HepG2 (cell line): ENCODE measurements around the gene LRP10. TPM values are rescaled to one million over a fixed set of nuclear protein-coding genes. Genes with fewer than 3 reads are reported as not detected.

Source experiments
- AHR ChIP-seq: IDR thresholded peaks from 2 replicates; pipeline ENCODE4 v1.6.1; 2018; ENCODE audit warnings: missing genetic modification reagents, missing compliant biosample characterization
- CENPX ChIP-seq: sonication (generic); formaldehyde crosslinking; IDR thresholded peaks from 2 replicates; pipeline ENCODE4 v1.9.0; 2021; ENCODE audit warnings: mild to moderate bottlenecking, missing genetic modification reagents, moderate library complexity
- EEA1 ChIP-seq: sonication (generic); formaldehyde crosslinking; IDR thresholded peaks from 2 replicates; pipeline ENCODE4 v1.5.1; 2020; ENCODE audit warnings: mild to moderate bottlenecking, missing genetic modification reagents, borderline replicate concordance
- HNRNPLL ChIP-seq: fragments of 200-400 bp; formaldehyde crosslinking; IDR thresholded peaks from 2 replicates; pipeline ENCODE4 v1.6.1; 2017; ENCODE audit warnings: mild to moderate bottlenecking, low read depth, low read length; ENCODE audit not compliant: poor library complexity, severe bottlenecking
- HOXD1 ChIP-seq: sonication (generic); formaldehyde crosslinking; IDR thresholded peaks from 2 replicates; pipeline ENCODE4 v1.5.0; 2020; ENCODE audit warnings: missing genetic modification reagents
- ONECUT2 ChIP-seq: sonication (generic); formaldehyde crosslinking; IDR thresholded peaks from 2 replicates; pipeline ENCODE4 v1.4.0; 2020; ENCODE audit warnings: missing genetic modification reagents
- SRSF4 ChIP-seq: fragments of 200-400 bp; formaldehyde crosslinking; IDR thresholded peaks from one replicate; pipeline ENCODE4 v1.6.1; 2018; ENCODE audit warnings: mild to moderate bottlenecking, low read depth, low read length, moderate library complexity; ENCODE audit not compliant: poor library complexity, severe bottlenecking
- ZBTB7A ChIP-seq: sonication (generic); formaldehyde crosslinking; IDR thresholded peaks from 2 replicates; pipeline ENCODE4 v1.8.0; 2022; ENCODE audit warnings: mild to moderate bottlenecking, missing genetic modification reagents
- ZNF121 ChIP-seq: sonication (generic); formaldehyde crosslinking; IDR thresholded peaks from 2 replicates; pipeline ENCODE4 v1.5.0; 2020; ENCODE audit warnings: mild to moderate bottlenecking, missing genetic modification reagents
- ZNF160 ChIP-seq: sonication (generic); formaldehyde crosslinking; IDR thresholded peaks from 2 replicates; pipeline ENCODE4 v1.8.0; 2022; ENCODE audit warnings: mild to moderate bottlenecking, inconsistent platforms, missing genetic modification reagents
- ZNF253 ChIP-seq: sonication (generic); formaldehyde crosslinking; IDR thresholded peaks from 2 replicates; pipeline ENCODE4 v1.8.0; 2022; ENCODE audit warnings: mild to moderate bottlenecking, missing genetic modification reagents, borderline replicate concordance
- ZNF335 ChIP-seq: sonication (generic); formaldehyde crosslinking; IDR thresholded peaks from 2 replicates; pipeline ENCODE4 v1.4.0; 2020; ENCODE audit warnings: missing genetic modification reagents
- ZNF33B ChIP-seq: sonication (generic); formaldehyde crosslinking; IDR thresholded peaks from 2 replicates; pipeline ENCODE4 v1.5.1; 2020; ENCODE audit warnings: mild to moderate bottlenecking, missing genetic modification reagents
- ZNF44 ChIP-seq: sonication (generic); formaldehyde crosslinking; IDR thresholded peaks from 2 replicates; pipeline ENCODE4 v1.5.1; 2020; ENCODE audit warnings: mild to moderate bottlenecking, missing genetic modification reagents
- ZNF501 ChIP-seq: sonication (generic); formaldehyde crosslinking; IDR thresholded peaks from 2 replicates; pipeline ENCODE4 v1.5.1; 2020; ENCODE audit warnings: mild to moderate bottlenecking, moderate library complexity, missing genetic modification reagents
- ZNF543 ChIP-seq: sonication (generic); formaldehyde crosslinking; IDR thresholded peaks from 2 replicates; pipeline ENCODE4 v1.4.0; 2020; ENCODE audit warnings: mild to moderate bottlenecking, missing genetic modification reagents
- ZNF572 ChIP-seq: sonication (generic); formaldehyde crosslinking; IDR thresholded peaks from 2 replicates; pipeline ENCODE4 v1.5.1; 2020; ENCODE audit warnings: mild to moderate bottlenecking, missing genetic modification reagents
- polyA plus RNA-seq, 8 experiments: library from polyadenylated mRNA; depleted of rRNA in 3 of 8; stranded (reverse) in 7 of 8; unstranded in 1 of 8; fragments of >200 nt; fragmentation: Illumina TruSeq in 4 of 8; extraction: Trizol in 4 of 8; gene quantifications; 2 replicates each; pipeline versions ENCODE4 v1.2.1 to v1.2.3, GENCODE V29; 2011 to 2016; ENCODE audit warnings: low read depth in 4 of 8, missing spikeins in 1 of 8, mixed read lengths in 1 of 8; ENCODE audit not compliant: insufficient read depth in 1 of 8
- total RNA-seq, 5 experiments: library from RNA; depleted of rRNA; stranded (reverse); fragments of >200 nt; fragmentation: Illumina TruSeq; extraction: Trizol; gene quantifications; 2 replicates each; pipeline ENCODE4 v1.2.3, GENCODE V29; 2016; ENCODE audit warnings: low read depth in 1 of 5
- TF ChIP-seq, protein P1 (sequence below), 2 experiments: sonication (generic) in 1 of 2; formaldehyde crosslinking in 1 of 2; IDR thresholded peaks; 2 replicates each; pipeline versions ENCODE4 v1.4.0 to v1.6.1; 2018 to 2020; ENCODE audit warnings: missing genetic modification reagents in 2 of 2, borderline replicate concordance in 1 of 2, low read depth in 1 of 2, mild to moderate bottlenecking in 1 of 2, missing biosample characterization in 1 of 2
- TF ChIP-seq, protein P2 (sequence below): sonication (generic); formaldehyde crosslinking; IDR thresholded peaks from 2 replicates; pipeline ENCODE4 v1.8.0; 2022; ENCODE audit warnings: low read depth, missing genetic modification reagents
- TF ChIP-seq, protein P3 (sequence below): IDR thresholded peaks from 2 replicates; pipeline ENCODE4 v1.6.1; 2018; ENCODE audit warnings: missing genetic modification reagents, mild to moderate bottlenecking, missing compliant biosample characterization
- TF ChIP-seq, protein P4 (sequence below): sonication (generic); formaldehyde crosslinking; IDR thresholded peaks from 2 replicates; pipeline ENCODE4 v1.4.0; 2020; ENCODE audit warnings: mild to moderate bottlenecking, missing genetic modification reagents
- TF ChIP-seq, protein P5 (sequence below): sonication (generic); formaldehyde crosslinking; IDR thresholded peaks from 2 replicates; pipeline ENCODE4 v1.4.0; 2020; ENCODE audit warnings: mild to moderate bottlenecking, missing genetic modification reagents
- TF ChIP-seq, protein P6 (sequence below): sonication (generic); formaldehyde crosslinking; IDR thresholded peaks from 2 replicates; pipeline ENCODE4 v1.5.1; 2020; ENCODE audit warnings: missing genetic modification reagents, mild to moderate bottlenecking, borderline replicate concordance

Gene LRP10
- total and polyA plus RNA-seq, 2 of the 13 experiments (the other 11 are each of a cell fraction or from before 2014, with no cell fraction given) = 16.9 to 45.2 TPM

DNA sequence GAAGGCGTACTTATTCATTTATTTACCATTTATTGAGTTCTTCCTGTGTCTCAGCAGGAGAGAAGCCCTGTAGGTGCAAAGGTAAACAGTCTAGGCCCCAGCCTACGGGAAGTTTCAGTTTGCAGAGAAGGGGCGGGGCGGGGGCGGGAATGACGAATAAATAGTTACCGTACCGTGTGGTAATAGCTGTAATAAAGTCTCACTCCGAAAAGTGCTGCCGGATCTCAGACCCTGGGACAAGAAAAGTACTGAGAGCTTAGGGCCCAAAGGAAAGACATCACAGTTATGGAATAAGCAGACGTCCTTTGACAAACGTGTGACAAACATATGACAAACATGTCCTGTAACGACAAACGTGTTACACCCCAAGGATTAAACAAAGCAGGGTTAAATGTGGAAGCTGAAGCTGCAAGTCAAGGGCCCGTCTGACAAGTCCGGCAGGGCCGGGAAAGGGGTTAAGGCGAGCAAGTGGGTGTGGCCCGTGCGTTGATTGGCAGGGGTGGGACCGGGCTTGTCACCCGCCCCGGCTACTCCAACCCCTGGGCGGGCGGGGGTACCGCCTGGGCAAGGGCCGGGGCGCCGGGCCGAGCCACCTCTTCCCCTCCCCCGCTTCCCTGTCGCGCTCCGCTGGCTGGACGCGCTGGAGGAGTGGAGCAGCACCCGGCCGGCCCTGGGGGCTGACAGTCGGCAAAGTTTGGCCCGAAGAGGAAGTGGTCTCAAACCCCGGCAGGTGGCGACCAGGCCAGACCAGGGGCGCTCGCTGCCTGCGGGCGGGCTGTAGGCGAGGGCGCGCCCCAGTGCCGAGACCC, at the start of gene LRP10 (continued):
- TF ChIP-seq, protein P1, sequence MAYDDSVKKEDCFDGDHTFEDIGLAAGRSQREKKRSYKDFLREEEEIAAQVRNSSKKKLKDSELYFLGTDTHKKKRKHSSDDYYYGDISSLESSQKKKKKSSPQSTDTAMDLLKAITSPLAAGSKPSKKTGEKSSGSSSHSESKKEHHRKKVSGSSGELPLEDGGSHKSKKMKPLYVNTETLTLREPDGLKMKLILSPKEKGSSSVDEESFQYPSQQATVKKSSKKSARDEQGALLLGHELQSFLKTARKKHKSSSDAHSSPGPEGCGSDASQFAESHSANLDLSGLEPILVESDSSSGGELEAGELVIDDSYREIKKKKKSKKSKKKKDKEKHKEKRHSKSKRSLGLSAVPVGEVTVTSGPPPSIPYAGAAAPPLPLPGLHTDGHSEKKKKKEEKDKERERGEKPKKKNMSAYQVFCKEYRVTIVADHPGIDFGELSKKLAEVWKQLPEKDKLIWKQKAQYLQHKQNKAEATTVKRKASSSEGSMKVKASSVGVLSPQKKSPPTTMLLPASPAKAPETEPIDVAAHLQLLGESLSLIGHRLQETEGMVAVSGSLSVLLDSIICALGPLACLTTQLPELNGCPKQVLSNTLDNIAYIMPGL (CRISPR knock-in tag; IDR thresholded peaks at IDR 0.05; ENCODE audit: borderline replicate concordance in 1 of 2, low read depth in 1 of 2) = peak; percentile 95 to 97
- TF ChIP-seq HOXD1 (CRISPR knock-in tag) (peak; percentile 95), HNRNPLL (peak; percentile 81), ZNF543 (peak; percentile 95), ZBTB7A (CRISPR knock-in tag) (peak; percentile 75; the same call in 1 of the 2 replicates), ZNF572 (peak; percentile 99), ZNF121 (CRISPR knock-in tag) (no peak), SRSF4 (no peak), ZNF160 (peak; percentile 84; the same call in 1 of the 2 replicates), CENPX (CRISPR knock-in tag) (no peak), ONECUT2 (CRISPR knock-in tag) (peak; percentile 76), ZNF44 (CRISPR knock-in tag) (peak; percentile 96; the same call in 1 of the 2 replicates), EEA1 (CRISPR knock-in tag) (peak; percentile 98), ZNF253 (peak; percentile 77; the same call in 1 of the 2 replicates), ZNF33B (CRISPR knock-in tag) (peak; percentile 85; the same call in 1 of the 2 replicates), ZNF501 (CRISPR knock-in tag) (peak; percentile 100), AHR (CRISPR knock-in tag) (peak; percentile 93), ZNF335 (CRISPR knock-in tag) (peak; percentile 94)
- TF ChIP-seq, protein P2, sequence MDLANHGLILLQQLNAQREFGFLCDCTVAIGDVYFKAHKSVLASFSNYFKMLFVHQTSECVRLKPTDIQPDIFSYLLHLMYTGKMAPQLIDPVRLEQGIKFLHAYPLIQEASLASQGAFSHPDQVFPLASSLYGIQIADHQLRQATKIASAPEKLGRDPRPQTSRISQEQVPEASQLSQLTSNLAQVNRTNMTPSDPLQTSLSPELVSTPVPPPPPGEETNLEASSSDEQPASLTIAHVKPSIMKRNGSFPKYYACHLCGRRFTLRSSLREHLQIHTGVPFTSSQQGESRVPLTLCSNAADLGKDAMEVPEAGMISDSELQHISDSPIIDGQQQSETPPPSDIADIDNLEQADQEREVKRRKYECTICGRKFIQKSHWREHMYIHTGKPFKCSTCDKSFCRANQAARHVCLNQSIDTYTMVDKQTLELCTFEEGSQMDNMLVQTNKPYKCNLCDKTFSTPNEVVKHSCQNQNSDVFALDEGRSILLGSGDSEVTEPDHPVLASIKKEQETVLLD (CRISPR knock-in tag) = peak; percentile 79
- TF ChIP-seq, protein P3, sequence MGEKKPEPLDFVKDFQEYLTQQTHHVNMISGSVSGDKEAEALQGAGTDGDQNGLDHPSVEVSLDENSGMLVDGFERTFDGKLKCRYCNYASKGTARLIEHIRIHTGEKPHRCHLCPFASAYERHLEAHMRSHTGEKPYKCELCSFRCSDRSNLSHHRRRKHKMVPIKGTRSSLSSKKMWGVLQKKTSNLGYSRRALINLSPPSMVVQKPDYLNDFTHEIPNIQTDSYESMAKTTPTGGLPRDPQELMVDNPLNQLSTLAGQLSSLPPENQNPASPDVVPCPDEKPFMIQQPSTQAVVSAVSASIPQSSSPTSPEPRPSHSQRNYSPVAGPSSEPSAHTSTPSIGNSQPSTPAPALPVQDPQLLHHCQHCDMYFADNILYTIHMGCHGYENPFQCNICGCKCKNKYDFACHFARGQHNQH = peak; percentile 83
- TF ChIP-seq, protein P4, sequence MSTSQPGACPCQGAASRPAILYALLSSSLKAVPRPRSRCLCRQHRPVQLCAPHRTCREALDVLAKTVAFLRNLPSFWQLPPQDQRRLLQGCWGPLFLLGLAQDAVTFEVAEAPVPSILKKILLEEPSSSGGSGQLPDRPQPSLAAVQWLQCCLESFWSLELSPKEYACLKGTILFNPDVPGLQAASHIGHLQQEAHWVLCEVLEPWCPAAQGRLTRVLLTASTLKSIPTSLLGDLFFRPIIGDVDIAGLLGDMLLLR = peak; percentile 94
- TF ChIP-seq, protein P5, sequence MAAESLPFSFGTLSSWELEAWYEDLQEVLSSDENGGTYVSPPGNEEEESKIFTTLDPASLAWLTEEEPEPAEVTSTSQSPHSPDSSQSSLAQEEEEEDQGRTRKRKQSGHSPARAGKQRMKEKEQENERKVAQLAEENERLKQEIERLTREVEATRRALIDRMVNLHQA (CRISPR knock-in tag) = no peak
- TF ChIP-seq, protein P6, sequence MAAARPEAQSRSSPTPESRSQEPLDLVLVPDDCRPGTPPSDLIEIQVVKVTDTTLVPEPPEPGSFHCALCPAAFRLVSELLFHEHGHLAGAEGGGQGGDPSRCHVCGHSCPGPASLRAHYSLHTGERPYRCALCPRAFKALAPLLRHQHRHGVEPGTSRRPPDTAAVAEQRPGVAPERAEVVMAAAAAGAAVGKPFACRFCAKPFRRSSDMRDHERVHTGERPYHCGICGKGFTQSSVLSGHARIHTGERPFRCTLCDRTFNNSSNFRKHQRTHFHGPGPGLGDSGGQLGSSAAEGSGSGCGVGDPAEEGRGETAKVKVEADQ (CRISPR knock-in tag) = peak; percentile 84; the same call in 1 of the 2 replicates
